Measurements from ENCODE around the gene ZBTB16. TPM values are rescaled to one million over a fixed set of nuclear protein-coding genes. Genes with fewer than 3 reads are reported as not detected.
A peak's percentile ranks its signal among the peaks of the same experiment; 100 is the strongest.
"Not testable (repeated sequence)": the region's sequence is repeated elsewhere in the genome, so short reads cannot be mapped to it uniquely, and the experiment has no call there.

Gene ZBTB16
- polyA plus RNA-seq, 5 donors, result 3.1 to 9.9 (median 6.7) TPM

DNA sequence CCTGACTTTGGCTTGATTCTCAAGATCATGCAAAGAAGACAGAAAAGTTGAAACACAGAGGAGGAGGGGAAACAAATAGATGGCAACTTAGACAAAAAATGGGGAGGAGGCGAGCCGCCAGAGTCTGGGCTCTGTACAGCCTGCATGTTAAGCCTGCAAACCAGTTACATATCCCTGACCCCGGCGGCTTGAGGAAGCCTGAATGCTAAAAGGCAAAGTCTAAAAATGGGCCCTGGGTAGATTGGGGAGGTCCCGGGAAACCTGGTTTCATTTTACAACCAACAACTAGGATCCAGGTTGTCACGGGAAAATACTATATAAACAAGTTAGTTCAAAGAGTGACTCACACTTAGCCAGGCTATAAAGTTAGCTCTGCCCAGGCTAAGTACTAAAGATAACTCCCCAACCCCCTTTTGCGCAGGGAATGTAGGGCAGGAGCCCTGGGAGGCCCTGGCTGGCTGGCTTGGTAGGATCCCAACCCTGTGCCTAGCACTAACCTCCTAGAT lies 18.8 kb upstream of the ZBTB16 start:
- DNase-seq, result no peak

DNA sequence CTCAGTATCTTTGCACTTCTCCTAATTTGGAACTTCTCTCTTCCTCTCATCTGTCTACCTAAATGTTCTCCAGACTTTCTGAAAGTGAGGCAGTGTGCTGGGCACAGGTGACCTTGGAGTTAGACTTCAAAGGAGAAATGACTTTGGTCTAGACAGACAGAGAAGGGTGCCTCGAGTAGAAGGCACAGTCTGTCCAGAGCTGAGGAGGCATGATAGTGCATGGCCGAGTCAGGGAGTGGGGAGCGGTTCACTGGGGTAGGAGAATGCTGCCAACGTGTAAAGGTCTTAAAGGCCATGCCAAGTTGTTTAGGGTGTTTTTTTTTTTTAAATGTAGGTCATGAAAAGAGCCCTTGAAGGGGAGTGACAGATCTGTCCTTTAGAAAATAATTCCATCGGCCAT lies 17.3 kb upstream of the ZBTB16 start:
- DNase-seq, result no peak

DNA sequence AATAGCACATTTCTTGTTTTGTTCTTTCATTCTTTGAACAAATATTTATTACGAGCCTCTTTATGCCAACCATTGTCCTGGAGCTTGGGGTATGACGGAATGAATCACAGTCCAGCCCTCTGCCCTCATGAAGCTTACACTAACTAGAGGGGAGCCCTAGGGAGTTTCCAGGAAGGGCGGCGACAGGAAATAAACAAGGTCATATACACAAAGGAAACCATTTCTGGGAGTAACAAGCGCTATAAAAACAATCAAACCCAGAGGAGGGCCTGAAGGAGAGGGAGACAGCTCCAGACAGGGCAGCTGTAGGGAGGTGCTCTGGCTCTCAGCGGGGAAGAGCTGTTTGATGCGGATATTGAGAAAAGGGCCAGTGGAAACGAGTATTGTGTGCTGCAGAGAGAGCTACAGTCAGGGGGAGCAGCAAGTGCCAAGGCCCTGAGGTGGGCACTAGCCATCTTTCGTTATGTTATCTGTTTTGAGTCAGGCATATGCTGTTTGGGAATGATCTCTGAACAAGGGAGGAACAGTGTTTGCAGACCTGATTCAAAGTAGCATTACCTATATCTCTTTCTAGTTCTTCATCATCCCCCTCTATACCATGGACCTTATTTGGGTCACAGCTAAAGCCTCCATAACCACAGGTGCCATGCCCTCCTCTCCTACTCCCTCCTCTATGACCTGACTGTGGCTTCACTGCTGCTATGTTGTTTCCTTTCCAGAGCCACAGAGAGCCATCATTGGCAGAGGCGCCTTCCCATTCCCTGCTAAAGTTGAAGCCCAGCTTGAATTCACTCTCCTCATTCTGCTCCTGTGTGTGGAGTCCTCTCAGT lies 15.3 kb upstream of the ZBTB16 start:
- DNase-seq, result no peak

DNA sequence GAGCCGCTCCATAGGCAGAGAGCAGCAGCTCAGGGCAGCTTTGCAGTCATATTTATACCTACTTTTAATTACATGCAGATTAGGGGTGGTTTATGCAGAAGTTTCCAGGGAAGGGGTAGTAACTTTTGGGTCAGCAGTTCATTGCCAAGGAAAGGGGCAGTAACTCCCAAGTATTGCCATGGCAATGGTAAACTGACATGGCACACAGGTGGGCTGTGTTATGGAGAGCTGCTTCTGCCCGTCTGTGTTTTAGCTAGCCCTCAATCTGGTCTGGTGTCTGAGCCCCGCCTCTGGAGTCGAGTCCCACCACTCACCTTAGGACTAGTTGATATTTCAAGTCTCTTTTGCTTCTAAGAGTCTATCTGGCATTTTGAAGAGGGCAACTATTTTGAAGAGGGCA lies 12.2 kb upstream of the ZBTB16 start:
- no peak for DNase-seq

DNA sequence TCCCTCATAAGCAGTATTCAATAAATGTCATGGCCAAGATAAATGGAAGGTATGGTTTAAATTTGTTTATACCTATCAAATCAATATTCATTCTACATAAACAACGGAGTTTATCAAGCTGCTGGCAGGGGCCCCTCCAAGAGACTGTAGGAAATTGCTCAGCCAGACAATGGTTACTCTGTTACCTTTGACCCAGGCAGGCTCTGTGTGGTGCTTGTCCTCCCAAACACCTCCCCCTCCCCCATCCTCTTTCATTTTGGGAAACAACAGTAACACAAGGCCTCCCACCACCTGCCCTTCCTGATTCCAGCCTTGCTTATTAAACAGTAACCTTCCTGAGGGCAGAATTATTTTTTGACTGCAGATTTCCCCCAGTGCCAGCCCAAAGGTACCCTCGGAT lies 10.5 kb upstream of the ZBTB16 start:
- no peak for DNase-seq

DNA sequence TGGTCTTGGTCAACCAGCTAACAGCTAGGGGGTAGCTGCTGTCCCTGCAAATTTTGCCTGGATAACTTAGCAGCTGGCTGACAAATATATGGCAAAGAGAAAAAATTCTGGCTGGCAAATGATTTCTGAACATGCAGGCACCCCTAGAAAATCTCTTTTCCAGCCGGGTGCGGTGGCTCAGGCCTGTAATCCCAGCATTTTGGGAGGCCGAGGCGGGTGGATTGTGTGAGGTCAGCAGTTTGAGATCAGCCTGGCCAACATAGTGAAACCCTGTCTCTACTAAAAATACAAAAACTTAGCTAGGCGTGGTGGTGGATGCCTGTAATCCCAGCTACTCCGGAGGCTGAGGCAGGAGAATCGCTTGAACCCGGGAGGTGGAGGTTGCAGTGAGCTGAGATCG lies 9.7 kb upstream of the ZBTB16 start:
- DNase-seq, result not testable (repeated sequence)

DNA sequence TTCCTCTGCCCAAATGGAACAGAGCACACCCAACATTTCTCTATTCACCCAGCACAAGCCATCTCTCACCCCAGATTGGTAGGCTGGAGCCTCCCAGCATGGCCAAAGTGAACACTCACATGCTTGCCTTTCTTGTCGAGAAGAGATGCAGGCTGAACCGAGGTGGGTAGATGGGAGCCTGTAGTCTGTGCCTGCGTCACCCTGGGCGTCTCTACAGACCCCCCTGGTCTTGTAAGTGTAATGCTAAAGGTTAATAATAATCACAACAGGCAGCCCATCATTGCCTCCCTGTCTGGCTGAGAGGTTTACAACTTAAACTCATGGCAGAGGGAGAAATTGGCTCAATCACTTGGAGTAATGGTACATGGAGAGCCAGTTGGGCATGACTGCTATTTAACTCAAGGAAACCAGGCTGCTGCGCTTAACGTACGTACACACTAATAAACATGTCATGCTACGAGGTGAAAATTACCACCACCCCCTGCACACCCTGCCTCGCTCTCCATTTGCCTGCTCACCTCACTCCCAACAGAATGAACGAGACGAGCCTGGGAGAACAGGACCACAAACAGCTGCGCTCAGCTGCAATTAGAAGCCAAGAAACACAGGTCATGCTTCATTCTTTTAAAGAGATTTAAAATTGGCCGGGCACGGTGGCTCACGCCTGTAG lies 9.1 kb upstream of the ZBTB16 start:
- no peak for DNase-seq

DNA sequence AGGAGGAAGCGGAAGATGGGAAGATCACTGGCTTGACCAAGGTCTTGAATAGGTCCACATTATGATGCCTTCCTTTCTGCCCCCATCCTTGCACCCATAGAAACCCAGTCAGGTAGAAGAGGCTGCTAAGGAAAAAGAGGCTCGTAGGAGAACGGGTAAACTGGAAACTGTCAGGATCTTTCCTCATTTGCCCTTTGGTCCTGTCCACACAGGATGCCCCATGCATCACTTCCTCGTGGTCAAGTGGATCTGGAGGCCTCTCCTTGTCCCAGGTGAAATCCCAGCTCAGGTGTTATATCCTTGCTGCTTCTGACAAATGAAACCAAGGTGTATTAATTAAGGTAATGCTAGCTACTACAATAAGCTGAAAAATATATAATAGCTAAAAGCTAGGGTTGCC lies 8.0 kb upstream of the ZBTB16 start:
- DNase-seq, result no peak

DNA sequence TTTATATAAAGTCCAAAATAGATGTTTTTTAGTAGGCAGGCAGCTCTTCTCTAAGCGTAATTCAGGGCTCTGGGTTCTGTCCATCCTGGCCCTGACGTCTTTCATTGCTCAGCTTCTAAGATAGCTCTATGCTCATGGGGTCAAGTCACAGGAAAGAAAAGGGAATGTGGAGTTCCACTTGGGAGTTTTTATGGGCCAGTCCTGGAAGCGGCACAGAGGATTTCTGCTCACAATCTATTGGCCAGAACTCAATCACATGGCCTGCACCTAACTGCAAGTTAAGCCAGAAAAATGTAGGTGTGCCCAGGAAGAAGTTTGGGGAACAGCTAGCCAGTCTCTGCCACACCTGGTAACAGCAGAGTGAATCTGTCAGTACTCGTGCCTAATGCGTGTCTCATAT lies 7.4 kb upstream of the ZBTB16 start:
- no peak for DNase-seq

DNA sequence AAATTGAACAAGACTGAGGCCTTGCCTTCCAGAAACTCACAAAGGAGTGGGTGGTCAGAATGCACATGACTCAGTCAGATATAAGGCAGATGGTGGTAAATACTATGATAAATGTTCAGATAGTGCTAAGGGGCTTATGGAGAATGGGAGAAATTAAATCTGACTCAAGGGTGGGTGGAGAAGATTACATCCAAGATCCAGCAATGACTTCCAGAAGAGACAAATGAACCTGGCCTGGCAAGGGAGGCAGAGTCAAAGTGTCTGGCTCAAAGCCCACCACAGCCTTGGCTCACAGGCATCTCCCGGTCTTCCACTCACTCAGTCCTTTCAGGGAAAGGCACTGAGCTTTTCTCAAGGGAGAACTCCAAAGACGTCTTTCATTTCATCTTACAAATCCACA lies 6.1 kb upstream of the ZBTB16 start:
- DNase-seq, result no peak

DNA sequence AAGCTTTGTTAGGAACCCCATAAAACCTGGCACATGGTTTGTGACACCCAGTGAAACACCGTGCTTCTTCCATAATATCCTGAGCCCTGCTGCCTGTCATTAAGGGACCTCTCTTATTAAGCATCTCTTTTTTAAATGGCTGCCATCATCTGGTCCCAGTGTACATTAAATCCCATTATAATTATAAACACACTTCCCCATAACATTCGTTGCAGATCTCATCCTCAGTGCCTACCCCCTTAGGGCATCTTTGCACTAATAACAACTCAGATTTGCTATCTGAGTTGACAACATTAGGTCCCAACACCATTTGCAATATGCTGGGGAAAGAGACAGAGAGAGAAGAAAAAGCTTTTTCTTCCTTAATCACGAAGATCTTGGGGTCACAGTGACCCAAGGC lies 4.7 kb upstream of the ZBTB16 start:
- no peak for DNase-seq

DNA sequence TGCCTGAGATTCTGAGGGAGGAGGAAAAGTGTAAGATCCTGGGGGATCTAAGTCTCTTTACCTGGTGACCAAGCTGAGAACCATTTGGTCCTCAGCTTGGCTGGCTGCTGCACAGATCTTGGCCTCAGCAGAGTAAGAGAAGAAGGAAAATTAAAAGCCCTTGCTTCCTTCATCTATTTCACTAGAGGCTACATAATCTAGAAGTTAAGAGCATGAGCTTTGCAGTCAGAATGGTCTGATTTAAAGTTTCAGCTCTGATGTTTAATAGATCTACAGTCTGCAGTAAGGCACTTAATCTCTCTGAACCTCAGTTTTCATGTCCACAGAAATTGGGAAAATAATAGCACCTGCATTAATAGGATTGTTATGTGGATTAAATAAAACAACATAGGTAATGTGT lies 3.1 kb upstream of the ZBTB16 start:
- DNase-seq, result no peak

DNA sequence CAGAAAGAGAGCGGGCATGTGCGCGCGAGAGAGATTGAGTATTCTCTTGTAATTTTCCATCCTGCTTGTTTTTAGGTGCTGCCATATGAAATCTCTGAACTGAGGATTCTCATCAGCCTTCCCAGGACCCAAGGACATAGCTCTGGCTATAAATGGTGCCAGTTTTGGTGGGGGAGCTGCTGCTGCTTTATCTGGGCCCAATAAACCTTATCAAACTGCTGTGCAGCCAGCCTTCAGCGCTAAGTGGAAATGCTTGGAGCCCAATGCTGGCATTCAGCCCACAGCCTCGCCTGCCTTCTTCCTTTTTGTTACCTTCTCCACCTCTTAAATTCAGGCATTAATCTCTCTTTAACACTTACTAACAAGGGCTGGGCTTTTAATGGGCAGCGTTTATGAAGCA lies 2.4 kb upstream of the ZBTB16 start:
- no peak for DNase-seq

DNA sequence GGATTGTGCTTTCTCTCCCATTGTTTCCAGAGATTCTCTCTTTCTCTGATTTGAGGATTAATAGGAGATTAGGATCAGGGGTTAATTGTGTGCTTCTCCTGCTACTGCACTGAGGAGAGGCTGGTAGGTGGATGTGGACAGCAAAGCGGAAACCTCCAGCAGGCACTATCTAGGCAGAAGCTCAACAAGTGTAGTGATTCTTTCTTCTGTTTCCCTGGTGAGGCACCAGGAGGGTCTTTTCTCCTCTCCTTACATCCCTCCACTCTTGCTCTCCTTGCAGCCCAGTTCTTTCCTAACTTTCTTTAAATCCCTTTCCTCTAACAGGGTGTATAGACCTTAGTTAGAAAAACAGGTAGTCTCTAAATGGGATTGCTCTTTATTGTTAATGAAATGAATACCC lies 1.9 kb upstream of the ZBTB16 start:
- no peak for DNase-seq

DNA sequence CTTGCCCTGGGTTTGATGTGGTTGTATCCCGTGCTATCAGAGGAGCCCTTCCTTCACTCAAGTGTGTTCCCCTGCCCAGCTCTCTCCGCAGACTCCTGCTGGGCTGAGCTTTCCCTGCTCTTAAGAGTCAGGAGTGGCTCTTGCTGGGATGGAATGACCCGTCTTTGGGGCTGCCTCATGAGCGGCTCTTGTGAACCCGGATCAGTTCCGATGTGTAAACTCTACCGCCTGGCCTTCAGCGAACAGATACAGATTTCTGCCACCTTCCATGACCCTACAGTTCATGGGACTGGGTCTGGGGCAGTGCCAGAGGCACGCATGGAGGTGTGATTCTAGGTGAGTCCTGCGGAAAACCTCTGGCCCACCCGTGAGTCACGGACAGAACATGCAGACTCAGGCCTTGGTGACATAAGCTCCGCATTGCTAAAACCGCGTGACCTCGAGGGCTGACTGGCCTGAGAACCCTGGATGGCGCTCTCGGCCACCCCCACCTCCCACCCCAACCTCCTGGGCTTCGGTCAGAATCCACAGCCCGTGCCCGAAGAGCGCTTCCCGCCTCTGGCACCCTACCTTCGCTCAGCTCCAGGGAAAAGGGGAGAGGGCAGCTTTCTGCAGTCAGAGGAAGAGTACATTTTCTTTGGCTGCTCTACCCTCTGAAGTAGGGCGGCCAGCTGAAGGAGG lies 1.3 kb upstream of the ZBTB16 start:
- DNase-seq, result no peak

DNA sequence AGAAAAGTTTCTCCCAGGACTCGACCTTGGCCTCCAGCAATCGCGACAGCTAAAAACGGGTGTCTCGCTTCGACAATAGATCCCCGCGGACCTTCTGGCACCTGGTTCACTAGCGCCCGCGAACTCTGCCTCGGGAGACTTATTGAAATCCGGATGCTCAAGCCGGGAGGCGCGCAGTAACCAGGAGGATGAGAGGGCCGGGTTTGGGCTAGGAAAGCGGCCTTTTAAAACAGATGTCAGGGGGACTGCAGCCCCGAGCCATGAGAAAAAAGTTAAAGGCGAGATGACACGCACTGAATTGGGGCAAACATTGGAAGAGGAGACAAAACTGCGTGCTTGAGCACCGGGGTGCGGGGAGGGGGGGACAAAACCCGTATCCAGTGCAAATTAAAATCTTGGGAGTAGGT lies 637 bp upstream of the ZBTB16 start:
- no peak for DNase-seq

DNA sequence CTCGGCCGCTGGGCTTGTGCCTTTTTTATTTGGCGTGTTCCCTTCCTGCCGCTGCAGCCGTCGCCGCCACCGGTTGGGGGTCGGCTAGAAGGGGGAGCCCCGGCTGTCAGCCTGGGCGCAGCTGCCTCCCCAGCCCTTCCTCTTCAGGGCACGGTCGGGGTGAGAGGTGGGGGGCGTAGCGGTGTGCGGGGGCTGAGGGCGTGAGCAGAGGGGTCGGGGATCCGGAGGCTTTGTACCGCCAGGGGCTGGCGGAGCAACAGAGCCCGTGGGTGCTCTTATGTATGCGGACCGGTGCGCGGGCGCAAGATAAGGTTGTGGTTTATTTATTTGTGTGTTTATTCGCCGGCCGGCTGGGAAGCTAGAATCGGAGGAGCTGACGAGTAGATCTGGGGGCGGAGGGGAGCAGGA lies 477 bp downstream of the ZBTB16 start:
- peak in 1 of 2 donors; percentile 32 for DNase-seq

DNA sequence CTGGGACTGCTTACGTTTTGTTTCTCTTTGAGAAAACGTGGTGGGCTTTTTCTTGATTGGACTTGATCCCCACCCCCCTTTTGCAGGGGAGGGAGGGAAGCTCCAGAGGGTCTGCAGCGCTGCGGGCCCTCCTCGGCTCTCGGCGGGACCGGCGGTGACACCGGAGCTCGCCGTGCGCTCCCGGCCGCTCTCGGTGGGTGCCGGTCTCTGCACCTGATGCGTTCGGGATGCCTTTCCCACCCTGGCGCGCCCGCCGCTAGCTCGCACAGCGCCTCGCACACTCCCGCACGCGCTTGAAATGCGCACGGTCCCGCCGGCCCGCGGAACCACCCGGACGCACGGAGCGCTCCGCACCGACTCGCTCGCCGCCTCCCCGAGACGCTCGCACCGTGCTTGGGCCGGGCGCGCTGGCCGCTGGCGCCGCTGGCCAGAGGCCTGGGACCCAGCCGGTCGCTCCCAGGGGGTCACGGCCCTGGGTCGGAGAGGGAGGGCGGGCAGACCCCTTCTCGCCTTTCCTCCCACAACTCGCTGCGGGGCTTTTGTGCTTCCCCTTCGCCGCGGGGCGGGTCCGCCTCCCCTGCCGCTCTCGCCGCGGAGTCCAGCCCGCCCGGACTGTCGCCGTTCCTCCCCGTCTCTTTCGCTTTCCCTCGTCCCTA lies 1.0 kb downstream of the ZBTB16 start:
- peak; percentile 38 to 61 for DNase-seq

DNA sequence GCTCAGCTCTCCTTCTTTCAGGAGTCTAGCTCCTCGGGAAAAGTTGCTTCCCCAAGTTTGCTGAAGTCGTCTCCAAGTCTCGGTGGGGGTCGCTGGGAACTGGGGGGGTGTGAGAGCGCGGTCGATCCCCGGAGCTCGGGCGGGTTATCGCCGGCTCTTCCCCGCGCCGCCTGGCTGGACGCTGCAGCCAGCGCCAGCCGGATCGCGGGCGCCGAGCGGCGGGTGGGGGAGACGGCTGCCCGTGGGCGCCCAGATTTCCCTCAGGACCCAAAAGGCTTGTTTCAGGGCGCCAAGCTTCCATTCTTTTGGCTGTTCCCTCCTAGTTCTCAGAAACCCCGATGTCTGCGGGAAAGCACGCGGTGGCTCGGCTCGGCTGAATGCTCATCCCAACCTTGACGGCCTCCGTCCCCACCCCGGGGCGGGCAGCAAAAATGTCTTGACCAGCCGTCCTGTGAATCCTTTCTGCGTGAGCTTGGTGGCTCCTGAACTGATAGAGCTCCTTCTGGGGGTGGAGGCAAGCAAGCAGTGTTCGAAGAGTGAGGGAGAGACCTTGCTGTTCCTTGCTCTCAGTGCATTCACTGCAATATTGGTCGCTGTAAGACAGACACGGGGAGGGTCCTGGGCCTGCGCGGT lies 1.7 kb downstream of the ZBTB16 start:
- DNase-seq, result no peak

DNA sequence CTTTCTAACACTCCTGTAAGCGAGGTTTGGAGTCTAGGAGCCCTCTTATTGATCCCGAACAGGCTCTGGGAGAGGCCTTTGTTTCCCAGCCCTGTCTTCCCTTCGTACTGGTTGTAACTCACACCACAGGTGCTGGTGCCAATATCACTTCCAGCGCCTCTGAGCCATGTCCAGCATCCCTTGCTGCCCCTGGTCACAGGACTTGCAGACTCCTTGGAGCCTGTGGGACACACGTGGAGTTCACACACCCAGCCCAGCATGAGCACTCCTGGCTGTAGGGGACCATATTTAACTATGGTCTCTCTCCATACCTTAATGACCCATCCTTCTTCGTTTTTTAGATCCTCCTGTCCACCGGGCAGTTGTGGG lies 2.2 kb downstream of the ZBTB16 start:
- no peak for DNase-seq

DNA sequence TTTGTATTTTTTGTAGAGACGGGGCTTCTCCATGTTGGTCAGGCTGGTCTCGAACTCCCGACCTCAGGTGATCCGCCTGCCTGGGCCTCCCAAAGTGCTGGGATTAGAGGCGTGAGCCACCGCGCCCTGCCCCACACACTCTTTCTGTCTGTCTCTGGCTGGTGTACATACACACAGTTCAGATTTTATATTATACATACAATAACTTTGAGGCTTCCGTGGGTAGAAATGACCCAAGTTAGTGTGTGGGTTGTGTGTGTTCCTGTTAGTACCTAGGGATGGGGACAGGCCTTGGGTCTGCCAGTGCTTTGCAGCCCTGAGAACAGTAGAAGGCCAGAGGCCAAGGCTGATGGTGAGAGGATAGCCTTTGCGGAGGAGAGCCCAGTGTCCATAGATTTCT lies 2.8 kb downstream of the ZBTB16 start:
- DNase-seq, result no peak
